Measurements from ENCODE around the gene PANX2.

DNA sequence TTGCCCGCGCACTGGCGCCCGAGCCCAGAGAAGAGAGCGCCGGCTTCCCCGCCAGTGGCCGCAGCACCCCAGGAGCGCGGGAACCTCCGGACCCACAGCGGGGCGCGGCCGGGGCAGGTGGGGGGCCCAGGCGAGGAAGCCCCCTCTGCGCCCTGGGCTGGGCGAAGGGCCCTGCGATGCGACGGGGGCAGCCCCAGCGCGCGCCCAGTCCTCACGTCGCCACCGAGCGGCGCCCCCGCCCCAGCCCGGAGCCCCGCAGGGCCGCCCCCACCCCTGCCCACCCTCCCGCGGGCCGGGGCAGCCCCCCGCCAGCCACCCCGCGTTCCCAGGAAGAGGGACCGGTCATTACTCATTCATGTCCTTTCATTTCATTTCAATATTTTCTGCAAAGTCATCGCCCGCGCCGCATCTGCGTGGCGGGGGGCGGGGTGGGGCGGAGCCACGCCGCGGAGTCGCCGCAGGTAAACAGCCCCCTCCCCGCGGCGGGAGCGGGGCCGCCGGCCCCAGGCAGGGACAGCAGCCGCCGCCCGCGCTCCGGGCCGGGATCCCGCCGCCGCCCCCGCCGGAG is 673 bp upstream of the PANX2 start:
- TF ChIP-seq, protein P1, sequence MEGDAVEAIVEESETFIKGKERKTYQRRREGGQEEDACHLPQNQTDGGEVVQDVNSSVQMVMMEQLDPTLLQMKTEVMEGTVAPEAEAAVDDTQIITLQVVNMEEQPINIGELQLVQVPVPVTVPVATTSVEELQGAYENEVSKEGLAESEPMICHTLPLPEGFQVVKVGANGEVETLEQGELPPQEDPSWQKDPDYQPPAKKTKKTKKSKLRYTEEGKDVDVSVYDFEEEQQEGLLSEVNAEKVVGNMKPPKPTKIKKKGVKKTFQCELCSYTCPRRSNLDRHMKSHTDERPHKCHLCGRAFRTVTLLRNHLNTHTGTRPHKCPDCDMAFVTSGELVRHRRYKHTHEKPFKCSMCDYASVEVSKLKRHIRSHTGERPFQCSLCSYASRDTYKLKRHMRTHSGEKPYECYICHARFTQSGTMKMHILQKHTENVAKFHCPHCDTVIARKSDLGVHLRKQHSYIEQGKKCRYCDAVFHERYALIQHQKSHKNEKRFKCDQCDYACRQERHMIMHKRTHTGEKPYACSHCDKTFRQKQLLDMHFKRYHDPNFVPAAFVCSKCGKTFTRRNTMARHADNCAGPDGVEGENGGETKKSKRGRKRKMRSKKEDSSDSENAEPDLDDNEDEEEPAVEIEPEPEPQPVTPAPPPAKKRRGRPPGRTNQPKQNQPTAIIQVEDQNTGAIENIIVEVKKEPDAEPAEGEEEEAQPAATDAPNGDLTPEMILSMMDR (IDR thresholded peaks at IDR 0.05), result no peak
- no peak for TF ChIP-seq POLR2A (IDR thresholded peaks at IDR 0.05)
